Left renal cortex interstitium (tissue), 4 donors: Measurements from ENCODE around the gene PSMG3. TPM values are rescaled to one million over a fixed set of nuclear protein-coding genes. Genes with fewer than 3 reads are reported as not detected.
"Not testable (repeated sequence)": the region's sequence is repeated elsewhere in the genome, so short reads cannot be mapped to it uniquely, and the experiment has no call there.

Experiments used
- DNase-seq, 4 donors: peaks; one replicate each; pipeline ENCODE4 v3.0.0-alpha.2; 2013; ENCODE audit warnings: low read depth in 4 of 4, low spot score in 2 of 4, missing footprints in 1 of 4
- polyA plus RNA-seq, 4 donors: library from polyadenylated mRNA; unstranded; fragments of 120-200 nt; gene quantifications; one replicate each; pipeline ENCODE4 v1.2.1, GENCODE V29; 2013; ENCODE audit not compliant: insufficient read length in 4 of 4

Gene PSMG3
- polyA plus RNA-seq, 4 donors = 28.9 to 40.5 (median 35.5) TPM

- no peak for DNase-seq
These were observed 27.4 kb upstream of the PSMG3 start for GRCh38 chr7:1597066-1597760.

- DNase-seq = no peak
These were observed 26.6 kb upstream of the PSMG3 start for GRCh38 chr7:1596181-1597043.

- no peak for DNase-seq
These were observed 25.8 kb upstream of the PSMG3 start for GRCh38 chr7:1595636-1596035.

GRCh38 chr7:1595027-1595426 lies 25.2 kb upstream of the PSMG3 start:
- DNase-seq = no peak

- no peak for DNase-seq
These were observed 24.1 kb upstream of the PSMG3 start for GRCh38 chr7:1593904-1594421.

- DNase-seq = no peak
These were observed 23.4 kb upstream of the PSMG3 start for GRCh38 chr7:1593091-1593866.

- DNase-seq = no peak
These were observed 22.6 kb upstream of the PSMG3 start for GRCh38 chr7:1592299-1592871.

- DNase-seq = no peak
These were observed 22.0 kb upstream of the PSMG3 start for GRCh38 chr7:1591876-1592275.

- DNase-seq = no peak
These were observed 21.6 kb upstream of the PSMG3 start for GRCh38 chr7:1591396-1591795.

- no peak for DNase-seq
These were observed 21.1 kb upstream of the PSMG3 start for GRCh38 chr7:1590887-1591286.

GRCh38 chr7:1590476-1590875 lies 20.6 kb upstream of the PSMG3 start:
- no peak for DNase-seq

GRCh38 chr7:1588978-1589377 lies 19.1 kb upstream of the PSMG3 start:
- DNase-seq = no peak

GRCh38 chr7:1587738-1588137 lies 17.9 kb upstream of the PSMG3 start:
- DNase-seq = no peak

GRCh38 chr7:1586827-1587705 lies 17.2 kb upstream of the PSMG3 start:
- no peak for DNase-seq

- DNase-seq = no peak
These were observed 16.4 kb upstream of the PSMG3 start for GRCh38 chr7:1586126-1586826.

- no peak for DNase-seq
These were observed 15.5 kb upstream of the PSMG3 start for GRCh38 chr7:1585142-1585981.

GRCh38 chr7:1584700-1585099 lies 14.9 kb upstream of the PSMG3 start:
- no peak for DNase-seq

- DNase-seq = not testable (repeated sequence)
These were observed 13.6 kb upstream of the PSMG3 start for GRCh38 chr7:1583241-1583930.
